Tibial nerve (tissue), 3 donors: ENCODE measurements around the gene PRUNE1.

ENCODE experiments used
- POLR2A ChIP-seq, 2 donors: fragments of 450-650 bp; IDR thresholded peaks; one replicate each; pipeline ENCODE4 v1.6.1; 2017; ENCODE audit warnings: antibody characterized with exemption in 2 of 2, mild to moderate bottlenecking in 2 of 2, moderate library complexity in 2 of 2
- TF ChIP-seq, protein P1 (sequence below), 5 experiments: fragments of 200-600 bp in 3 of 5; fragments of 450-650 bp in 2 of 5; sonication (generic) in 3 of 5; IDR thresholded peaks; one replicate each; pipeline ENCODE4 v1.5.1; 2016 to 2019; ENCODE audit warnings: antibody characterized with exemption in 5 of 5, mild to moderate bottlenecking in 3 of 5, moderate library complexity in 2 of 5

DNA sequence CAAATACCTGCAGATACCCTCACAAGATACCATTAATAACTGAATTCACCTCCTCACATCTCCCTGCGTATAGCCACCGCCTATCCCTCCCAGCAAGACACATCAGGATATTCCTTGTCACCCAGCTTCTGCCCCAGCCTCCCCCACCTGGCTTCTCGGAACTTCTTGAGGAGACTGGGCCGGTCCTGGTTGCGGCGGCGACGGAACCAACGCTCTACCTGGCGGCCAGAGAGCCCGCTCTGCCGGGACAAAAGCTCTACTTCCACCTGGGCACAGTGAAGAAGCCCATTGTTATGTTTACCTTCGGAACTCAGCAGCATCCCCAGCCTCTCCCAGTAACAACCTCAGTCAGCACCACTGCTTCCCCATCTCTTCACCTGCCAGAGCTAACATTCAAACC is 40.3 kb upstream of the PRUNE1 start:
- TF ChIP-seq POLR2A (IDR thresholded peaks at IDR 0.05) = no peak
- TF ChIP-seq, protein P1, sequence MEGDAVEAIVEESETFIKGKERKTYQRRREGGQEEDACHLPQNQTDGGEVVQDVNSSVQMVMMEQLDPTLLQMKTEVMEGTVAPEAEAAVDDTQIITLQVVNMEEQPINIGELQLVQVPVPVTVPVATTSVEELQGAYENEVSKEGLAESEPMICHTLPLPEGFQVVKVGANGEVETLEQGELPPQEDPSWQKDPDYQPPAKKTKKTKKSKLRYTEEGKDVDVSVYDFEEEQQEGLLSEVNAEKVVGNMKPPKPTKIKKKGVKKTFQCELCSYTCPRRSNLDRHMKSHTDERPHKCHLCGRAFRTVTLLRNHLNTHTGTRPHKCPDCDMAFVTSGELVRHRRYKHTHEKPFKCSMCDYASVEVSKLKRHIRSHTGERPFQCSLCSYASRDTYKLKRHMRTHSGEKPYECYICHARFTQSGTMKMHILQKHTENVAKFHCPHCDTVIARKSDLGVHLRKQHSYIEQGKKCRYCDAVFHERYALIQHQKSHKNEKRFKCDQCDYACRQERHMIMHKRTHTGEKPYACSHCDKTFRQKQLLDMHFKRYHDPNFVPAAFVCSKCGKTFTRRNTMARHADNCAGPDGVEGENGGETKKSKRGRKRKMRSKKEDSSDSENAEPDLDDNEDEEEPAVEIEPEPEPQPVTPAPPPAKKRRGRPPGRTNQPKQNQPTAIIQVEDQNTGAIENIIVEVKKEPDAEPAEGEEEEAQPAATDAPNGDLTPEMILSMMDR (IDR thresholded peaks at IDR 0.05) = no peak
